K562 (cell line): Measurements from ENCODE around the gene PRSS1.

Experiments used
- CBX8 ChIP-seq: fragments of 200-600 bp; sonication (generic); IDR thresholded peaks from 2 replicates; pipeline ENCODE4 v1.6.1; 2012; ENCODE audit warnings: borderline replicate concordance, mixed run types, low read depth, mild to moderate bottlenecking, moderate library complexity, mixed read lengths, low read length, control low read depth, inconsistent platforms; ENCODE audit not compliant: poor library complexity, severe bottlenecking; ENCODE audit errors: extremely low read depth
- CTCF ChIP-seq, 3 experiments: IDR thresholded peaks in 2 of 3; conservative IDR thresholded peaks in 1 of 3; 2 replicates each; pipeline ENCODE4 v1.5.1; 2011 to 2012; ENCODE audit warnings: low read length in 3 of 3, mild to moderate bottlenecking in 3 of 3, control low read depth in 2 of 3, improper control_type of control experiment in 1 of 3, inconsistent platforms in 1 of 3, low read depth in 1 of 3, mixed read lengths in 1 of 3, moderate library complexity in 1 of 3; ENCODE audit not compliant: insufficient read depth in 2 of 3
- EZH2 ChIP-seq: IDR thresholded peaks from 2 replicates; pipeline ENCODE4 v1.6.1; 2012; ENCODE audit warnings: low read depth, mild to moderate bottlenecking, inconsistent platforms, low read length, borderline replicate concordance
- MAX ChIP-seq: sonication (generic); formaldehyde crosslinking; IDR thresholded peaks from 2 replicates; pipeline ENCODE4 v1.9.0; 2022; ENCODE audit warnings: mild to moderate bottlenecking, missing genetic modification reagents
- NBN ChIP-seq: fragments of 450-650 bp; IDR thresholded peaks from 2 replicates; pipeline ENCODE4 v1.6.1; 2016; ENCODE audit warnings: low read depth, mild to moderate bottlenecking
- PKNOX1 ChIP-seq: fragments of 450-650 bp; IDR thresholded peaks from 2 replicates; pipeline ENCODE4 v1.6.1; 2016
- SETDB1 ChIP-seq: IDR thresholded peaks from one replicate; pipeline ENCODE4 v1.6.1; 2012; ENCODE audit warnings: low read length, control low read depth, inconsistent platforms
- SMAD3 ChIP-seq: fragments of 450-650 bp; formaldehyde crosslinking; conservative IDR thresholded peaks from 2 replicates; pipeline ENCODE4 v1.4.0; 2020; ENCODE audit warnings: mild to moderate bottlenecking
- TCF7L2 ChIP-seq: fragments of 150-350 bp; IDR thresholded peaks from 2 replicates; pipeline ENCODE4 v1.6.1; 2016; ENCODE audit warnings: low read depth, mild to moderate bottlenecking, low read length, moderate library complexity
- ZNF398 ChIP-seq: fragments of 250-450 bp; sonication (Bioruptor Pico); IDR thresholded peaks from 2 replicates; pipeline ENCODE4 v1.8.0; 2021; ENCODE audit warnings: moderate library complexity, mild to moderate bottlenecking, inconsistent platforms

DNA sequence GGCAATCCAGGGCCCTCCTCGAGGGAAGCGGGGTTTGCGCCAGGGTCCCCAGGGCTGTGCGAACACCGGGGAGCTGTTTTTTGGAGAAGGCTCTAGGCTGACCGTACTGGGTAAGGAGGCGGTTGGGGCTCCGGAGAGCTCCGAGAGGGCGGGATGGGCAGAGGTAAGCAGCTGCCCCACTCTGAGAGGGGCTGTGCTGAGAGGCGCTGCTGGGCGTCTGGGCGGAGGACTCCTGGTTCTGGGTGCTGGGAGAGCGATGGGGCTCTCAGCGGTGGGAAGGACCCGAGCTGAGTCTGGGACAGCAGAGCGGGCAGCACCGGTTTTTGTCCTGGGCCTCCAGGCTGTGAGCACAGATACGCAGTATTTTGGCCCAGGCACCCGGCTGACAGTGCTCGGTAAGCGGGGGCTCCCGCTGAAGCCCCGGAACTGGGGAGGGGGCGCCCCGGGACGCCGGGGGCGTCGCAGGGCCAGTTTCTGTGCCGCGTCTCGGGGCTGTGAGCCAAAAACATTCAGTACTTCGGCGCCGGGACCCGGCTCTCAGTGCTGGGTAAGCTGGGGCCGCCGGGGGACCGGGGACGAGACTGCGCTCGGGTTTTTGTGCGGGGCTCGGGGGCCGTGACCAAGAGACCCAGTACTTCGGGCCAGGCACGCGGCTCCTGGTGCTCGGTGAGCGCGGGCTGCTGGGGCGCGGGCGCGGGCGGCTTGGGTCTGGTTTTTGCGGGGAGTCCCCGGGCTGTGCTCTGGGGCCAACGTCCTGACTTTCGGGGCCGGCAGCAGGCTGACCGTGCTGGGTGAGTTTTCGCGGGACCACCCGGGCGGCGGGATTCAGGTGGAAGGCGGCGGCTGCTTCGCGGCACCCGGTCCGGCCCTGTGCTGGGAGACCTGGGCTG, 47.5 kb downstream of the PRSS1 start:
- TF ChIP-seq EZH2, result no peak
- no peak for TF ChIP-seq CTCF (IDR thresholded peaks at IDR 0.05 in 2 of 3, conservative IDR thresholded peaks at IDR 0.05 in 1 of 3; ENCODE audit: insufficient read depth in 2 of 3, low read depth in 1 of 3, low read length in 3 of 3)
- no peak for TF ChIP-seq ZNF398 (CRISPR knock-in tag)
- no peak for TF ChIP-seq SETDB1
- TF ChIP-seq TCF7L2, result no peak
- no peak for TF ChIP-seq CBX8
- no peak for TF ChIP-seq MAX (CRISPR knock-in tag)
- no peak for TF ChIP-seq NBN
- TF ChIP-seq PKNOX1, result no peak
- TF ChIP-seq SMAD3 (CRISPR knock-in tag), result no peak
